ENCODE data around the gene HIVEP1.

- TF ChIP-seq EZH2 (IDR thresholded peaks at IDR 0.05; ENCODE audit: low read depth): no peak
- TF ChIP-seq CTCF (conservative IDR thresholded peaks at IDR 0.05): no peak
These were observed 93.2 kb downstream of the HIVEP1 start for GRCh38 chr6:12105271-12105670.

All from PC-9 (cell line).